AG09319 (cell line): ENCODE data around the gene COG5.

Source experiments
- DNase-seq: peaks from one replicate; pipeline ENCODE4 v3.0.0-alpha.2; 2010; ENCODE audit warnings: low read depth; ENCODE audit errors: extremely low read depth
- CTCF ChIP-seq: IDR thresholded peaks from 2 replicates; pipeline ENCODE4 v1.5.1; 2011; ENCODE audit warnings: low read depth, mild to moderate bottlenecking, inconsistent platforms, low read length, moderate library complexity

COG5 gene

DNA sequence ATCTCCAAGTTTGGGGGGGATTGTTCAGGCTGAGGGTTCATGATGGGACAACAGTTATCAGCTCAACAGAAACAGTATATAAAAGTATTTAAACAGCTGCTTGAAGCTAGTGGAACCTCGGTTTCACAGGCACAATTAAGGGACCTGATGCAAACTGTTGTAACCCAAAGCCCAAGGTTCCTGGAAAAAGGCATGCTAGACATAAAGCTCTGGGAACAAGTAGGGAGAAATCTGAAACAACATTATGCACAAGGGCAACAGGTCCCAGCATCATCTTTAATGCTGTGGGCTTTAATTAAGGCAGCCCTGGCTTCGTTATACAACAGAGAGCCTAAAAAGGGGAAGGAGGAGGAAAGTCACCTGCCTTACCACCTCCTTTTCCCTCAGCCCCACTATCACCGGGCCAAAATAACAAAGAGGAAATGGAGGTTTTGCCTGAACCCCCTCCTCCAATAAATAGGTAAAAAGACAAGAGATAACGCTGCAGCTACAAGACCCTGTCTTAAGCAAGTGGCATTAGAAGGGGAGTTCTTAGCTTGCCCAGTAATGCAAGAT is 177.1 kb downstream of the COG5 start:
- DNase-seq = no peak
- TF ChIP-seq CTCF = no peak

DNA sequence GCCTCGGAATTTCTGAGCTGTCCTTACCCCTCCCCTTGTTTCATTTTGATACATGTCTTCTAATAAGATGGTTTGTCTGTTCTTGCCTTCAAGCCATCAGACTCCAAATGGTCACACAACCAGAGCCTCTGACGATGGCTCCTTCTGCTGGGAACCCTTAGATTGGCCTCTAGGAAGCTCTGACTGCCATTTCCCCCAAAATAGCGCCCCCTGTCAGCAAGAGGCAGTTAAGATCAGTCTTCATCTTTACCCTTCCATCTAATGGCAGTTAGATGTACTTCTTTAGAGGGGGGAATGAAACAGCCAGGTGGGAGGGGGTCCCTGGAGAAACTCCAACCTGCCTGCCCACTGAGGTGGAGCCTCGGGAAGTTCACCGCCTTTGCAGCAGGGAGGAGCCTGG is 179.7 kb downstream of the COG5 start:
- DNase-seq = no peak
- no peak; the same call in 1 of the 2 replicates for TF ChIP-seq CTCF

- DNase-seq = no peak
- no peak for TF ChIP-seq CTCF
Observed at GRCh38 chr7:107383203-107383602, 180.5 kb downstream of the COG5 start.

- DNase-seq = no peak
- no peak for TF ChIP-seq CTCF
Observed at GRCh38 chr7:107381453-107381852, 182.3 kb downstream of the COG5 start.

DNA sequence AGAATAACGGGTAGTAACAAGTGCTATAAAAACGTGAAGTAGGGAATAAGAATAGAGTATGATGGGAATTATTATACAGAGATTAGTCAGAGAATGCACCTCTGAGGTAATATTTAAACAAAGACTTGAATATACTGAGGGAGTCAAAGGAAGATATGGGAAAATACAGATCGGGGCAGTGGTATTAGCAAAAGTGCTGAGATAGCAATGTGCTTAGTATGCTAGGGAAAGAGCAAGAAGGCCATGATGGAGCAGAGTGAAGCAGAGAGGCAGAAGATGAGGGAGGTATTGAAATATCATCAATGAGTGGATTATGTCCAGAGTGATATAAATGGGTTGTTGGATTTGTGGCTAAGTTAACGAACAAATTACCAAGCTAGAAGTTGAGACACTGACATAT is 190.4 kb downstream of the COG5 start:
- DNase-seq = no peak
- TF ChIP-seq CTCF = no peak

- DNase-seq = no peak
Observed at GRCh38 chr7:107372298-107372697, 191.4 kb downstream of the COG5 start.

DNA sequence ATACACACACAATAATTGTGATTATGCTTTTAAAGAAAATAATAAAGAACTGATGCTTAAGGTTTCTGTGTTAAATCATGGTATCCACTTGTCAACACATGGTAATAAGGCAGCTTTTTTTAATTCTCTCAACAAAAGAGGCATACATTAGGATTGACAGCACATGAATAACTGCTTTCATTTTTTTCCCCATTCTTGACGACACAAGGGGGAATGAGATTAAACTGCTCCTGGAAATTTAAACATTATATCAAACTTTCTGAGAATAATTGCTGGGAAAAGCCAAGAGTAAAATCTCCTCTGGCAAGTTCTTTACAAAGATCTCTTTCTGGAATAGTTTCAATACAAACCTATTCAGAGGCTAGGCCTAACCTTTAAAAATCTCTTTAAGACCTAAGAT is 192.9 kb downstream of the COG5 start:
- no peak for DNase-seq
- no peak for TF ChIP-seq CTCF

More at GRCh38 chr7:107372298-107372697, 191.4 kb downstream of the COG5 start:
- TF ChIP-seq CTCF = no peak
